ENCODE data around the gene THSD7A.

DNA sequence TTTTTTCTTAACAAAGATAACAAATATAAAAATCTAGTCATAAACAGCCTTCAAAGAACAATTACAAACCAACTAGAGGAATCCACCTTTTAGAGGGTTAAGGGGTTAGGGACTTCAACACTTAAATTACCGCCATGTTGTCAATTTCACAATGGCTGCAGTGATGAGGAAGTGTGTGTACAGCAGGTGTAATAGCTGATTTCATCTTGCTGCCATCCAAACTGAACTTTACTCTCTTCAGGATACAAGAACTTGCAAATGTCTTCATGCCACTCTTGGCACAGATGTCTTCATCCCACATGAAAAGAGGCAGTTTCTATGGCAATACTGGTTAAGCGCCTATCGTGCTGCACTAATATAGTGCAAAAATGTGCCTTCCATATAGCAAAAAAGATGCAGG, 457.4 kb downstream of the THSD7A start:
- TF ChIP-seq, protein P1, sequence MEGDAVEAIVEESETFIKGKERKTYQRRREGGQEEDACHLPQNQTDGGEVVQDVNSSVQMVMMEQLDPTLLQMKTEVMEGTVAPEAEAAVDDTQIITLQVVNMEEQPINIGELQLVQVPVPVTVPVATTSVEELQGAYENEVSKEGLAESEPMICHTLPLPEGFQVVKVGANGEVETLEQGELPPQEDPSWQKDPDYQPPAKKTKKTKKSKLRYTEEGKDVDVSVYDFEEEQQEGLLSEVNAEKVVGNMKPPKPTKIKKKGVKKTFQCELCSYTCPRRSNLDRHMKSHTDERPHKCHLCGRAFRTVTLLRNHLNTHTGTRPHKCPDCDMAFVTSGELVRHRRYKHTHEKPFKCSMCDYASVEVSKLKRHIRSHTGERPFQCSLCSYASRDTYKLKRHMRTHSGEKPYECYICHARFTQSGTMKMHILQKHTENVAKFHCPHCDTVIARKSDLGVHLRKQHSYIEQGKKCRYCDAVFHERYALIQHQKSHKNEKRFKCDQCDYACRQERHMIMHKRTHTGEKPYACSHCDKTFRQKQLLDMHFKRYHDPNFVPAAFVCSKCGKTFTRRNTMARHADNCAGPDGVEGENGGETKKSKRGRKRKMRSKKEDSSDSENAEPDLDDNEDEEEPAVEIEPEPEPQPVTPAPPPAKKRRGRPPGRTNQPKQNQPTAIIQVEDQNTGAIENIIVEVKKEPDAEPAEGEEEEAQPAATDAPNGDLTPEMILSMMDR (IDR thresholded peaks at IDR 0.05): no peak
- no peak for TF ChIP-seq POLR2A (IDR thresholded peaks at IDR 0.05)

Measured in heart left ventricle (tissue), 13 donors.